ENCODE results near the gene NEUROD2.

Gene NEUROD2

GRCh38 chr17:39599665-39600231 is 8.0 kb downstream of the NEUROD2 start:
- H3K27ac ChIP-seq: no peak overlapping the region
- no peak for TF ChIP-seq ZFX (IDR thresholded peaks at IDR 0.05)
- TF ChIP-seq, protein P1, sequence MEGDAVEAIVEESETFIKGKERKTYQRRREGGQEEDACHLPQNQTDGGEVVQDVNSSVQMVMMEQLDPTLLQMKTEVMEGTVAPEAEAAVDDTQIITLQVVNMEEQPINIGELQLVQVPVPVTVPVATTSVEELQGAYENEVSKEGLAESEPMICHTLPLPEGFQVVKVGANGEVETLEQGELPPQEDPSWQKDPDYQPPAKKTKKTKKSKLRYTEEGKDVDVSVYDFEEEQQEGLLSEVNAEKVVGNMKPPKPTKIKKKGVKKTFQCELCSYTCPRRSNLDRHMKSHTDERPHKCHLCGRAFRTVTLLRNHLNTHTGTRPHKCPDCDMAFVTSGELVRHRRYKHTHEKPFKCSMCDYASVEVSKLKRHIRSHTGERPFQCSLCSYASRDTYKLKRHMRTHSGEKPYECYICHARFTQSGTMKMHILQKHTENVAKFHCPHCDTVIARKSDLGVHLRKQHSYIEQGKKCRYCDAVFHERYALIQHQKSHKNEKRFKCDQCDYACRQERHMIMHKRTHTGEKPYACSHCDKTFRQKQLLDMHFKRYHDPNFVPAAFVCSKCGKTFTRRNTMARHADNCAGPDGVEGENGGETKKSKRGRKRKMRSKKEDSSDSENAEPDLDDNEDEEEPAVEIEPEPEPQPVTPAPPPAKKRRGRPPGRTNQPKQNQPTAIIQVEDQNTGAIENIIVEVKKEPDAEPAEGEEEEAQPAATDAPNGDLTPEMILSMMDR (conservative IDR thresholded peaks at IDR 0.05): no peak

GRCh38 chr17:39599004-39599664 is 8.6 kb downstream of the NEUROD2 start:
- H3K27ac ChIP-seq: no peak overlapping the region
- no peak for TF ChIP-seq ZFX (IDR thresholded peaks at IDR 0.05)
- TF ChIP-seq, protein P1 (conservative IDR thresholded peaks at IDR 0.05): no peak

DNA sequence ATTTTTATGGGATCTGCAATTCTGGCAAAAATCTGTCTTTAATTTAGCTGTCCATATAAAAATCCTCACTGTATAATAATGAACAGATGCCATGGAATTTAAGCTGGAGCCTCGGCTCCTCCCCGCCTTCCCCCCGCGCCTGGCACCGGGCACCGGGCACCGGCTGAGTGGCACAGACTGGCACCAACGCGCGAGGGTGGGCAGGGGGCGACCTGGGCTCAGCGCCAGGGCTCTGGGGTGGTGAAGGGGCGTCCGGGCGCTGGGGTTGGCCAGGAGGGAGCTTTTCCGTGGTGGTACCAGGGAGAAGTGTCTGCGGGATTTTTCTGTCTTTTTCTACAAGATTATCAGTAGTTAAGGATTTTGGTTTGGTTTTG is 9.1 kb downstream of the NEUROD2 start:
- TF ChIP-seq, protein P1 (conservative IDR thresholded peaks at IDR 0.05): no peak
- TF ChIP-seq ZFX (IDR thresholded peaks at IDR 0.05): no peak

GRCh38 chr17:39598047-39598481 is 9.7 kb downstream of the NEUROD2 start:
- no peak for TF ChIP-seq ZFX (IDR thresholded peaks at IDR 0.05)
- TF ChIP-seq, protein P1 (conservative IDR thresholded peaks at IDR 0.05): no peak
- H3K27ac ChIP-seq: no peak overlapping the region

More for the DNA sequence above, 9.1 kb downstream of the NEUROD2 start:
- H3K27ac ChIP-seq: no peak overlapping the region

DNA sequence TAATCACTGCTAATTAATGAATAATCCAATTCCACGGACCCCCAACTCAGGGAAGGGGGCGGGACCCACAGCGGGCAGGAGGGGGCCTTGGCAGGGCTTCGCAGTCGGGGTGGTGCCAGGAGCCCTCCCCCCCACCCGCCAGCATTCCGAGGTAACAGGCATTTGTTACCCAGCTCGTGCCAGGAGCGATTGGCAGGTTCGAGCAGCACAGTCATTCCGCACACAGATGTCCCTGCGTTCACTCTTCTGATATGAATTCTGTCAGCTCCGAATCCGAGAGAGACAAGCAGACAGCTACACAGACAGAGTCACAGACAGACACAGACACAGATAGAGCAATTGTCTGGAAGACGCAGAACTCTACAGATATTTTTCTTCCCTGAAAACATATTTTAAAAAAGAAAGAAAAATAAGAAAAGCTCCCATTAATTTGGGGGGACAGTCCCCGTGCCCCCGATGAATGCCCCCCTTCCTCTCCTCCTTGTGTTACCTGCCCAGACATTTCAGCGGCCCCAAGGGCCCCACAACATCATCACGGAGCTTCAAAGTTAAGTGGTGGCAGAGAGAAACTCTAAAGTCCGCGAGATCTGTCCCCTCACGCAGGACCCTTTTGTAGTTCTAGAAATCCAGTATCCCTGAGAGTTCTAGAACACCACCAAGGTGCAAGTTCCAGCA is 10.2 kb downstream of the NEUROD2 start:
- TF ChIP-seq, protein P1 (conservative IDR thresholded peaks at IDR 0.05): no peak
- TF ChIP-seq ZFX (IDR thresholded peaks at IDR 0.05): no peak
- no peak overlapping the region for H3K27ac ChIP-seq

DNA sequence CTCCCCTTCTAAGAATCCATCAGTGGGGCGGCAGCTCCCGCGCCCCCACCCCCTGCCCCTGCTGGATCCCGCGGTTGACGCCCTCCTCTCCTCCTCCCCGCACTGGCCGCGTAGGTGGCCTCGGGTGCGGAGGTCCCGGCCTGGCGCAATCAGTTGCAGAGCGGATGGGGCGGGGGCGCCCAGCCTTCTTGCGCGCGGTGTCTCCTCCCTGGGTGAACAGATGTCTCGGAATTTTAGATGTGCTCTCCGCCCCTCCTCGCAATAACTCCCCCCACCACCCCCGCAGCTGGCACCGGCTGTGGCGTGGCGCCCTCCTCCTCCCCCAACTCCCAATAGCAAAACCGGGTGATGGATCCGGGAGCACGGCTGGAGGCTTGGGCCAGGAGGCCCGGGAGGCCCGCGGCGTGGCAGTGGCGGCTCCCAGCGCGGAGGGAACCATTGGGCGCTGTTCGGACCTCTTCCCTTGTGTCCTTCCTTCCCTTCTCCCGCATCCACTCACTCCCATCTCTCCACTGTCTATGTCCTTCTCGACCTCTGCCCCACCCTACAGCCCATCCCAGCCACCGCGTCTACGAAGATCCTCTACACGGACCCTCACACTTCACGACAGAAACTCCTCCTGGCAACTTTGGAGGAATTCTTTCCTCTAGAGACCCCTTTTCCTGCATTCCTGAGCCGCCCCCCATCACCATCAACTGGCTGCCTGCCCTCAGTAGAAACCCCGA is 11.0 kb downstream of the NEUROD2 start:
- no peak overlapping the region for H3K27ac ChIP-seq
- TF ChIP-seq, protein P1 (conservative IDR thresholded peaks at IDR 0.05): no peak
- TF ChIP-seq ZFX (IDR thresholded peaks at IDR 0.05): no peak
